ENCODE data around the gene IP6K1.

IP6K1 gene

GRCh38 chr3:49775538-49775937 lies 10.8 kb downstream of the IP6K1 start:
- TF ChIP-seq, protein P1, sequence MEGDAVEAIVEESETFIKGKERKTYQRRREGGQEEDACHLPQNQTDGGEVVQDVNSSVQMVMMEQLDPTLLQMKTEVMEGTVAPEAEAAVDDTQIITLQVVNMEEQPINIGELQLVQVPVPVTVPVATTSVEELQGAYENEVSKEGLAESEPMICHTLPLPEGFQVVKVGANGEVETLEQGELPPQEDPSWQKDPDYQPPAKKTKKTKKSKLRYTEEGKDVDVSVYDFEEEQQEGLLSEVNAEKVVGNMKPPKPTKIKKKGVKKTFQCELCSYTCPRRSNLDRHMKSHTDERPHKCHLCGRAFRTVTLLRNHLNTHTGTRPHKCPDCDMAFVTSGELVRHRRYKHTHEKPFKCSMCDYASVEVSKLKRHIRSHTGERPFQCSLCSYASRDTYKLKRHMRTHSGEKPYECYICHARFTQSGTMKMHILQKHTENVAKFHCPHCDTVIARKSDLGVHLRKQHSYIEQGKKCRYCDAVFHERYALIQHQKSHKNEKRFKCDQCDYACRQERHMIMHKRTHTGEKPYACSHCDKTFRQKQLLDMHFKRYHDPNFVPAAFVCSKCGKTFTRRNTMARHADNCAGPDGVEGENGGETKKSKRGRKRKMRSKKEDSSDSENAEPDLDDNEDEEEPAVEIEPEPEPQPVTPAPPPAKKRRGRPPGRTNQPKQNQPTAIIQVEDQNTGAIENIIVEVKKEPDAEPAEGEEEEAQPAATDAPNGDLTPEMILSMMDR (IDR thresholded peaks at IDR 0.05; ENCODE audit: low read depth, low read length) = no peak
- no peak overlapping the region for H3K4me3 ChIP-seq (ENCODE audit: low read depth, low read length)
- DNase-seq (ENCODE audit: low read depth, low spot score) = no peak
- in situ Hi-C loops (cut with HindIII; ENCODE audit: low sequenced_read_pairs) = no loop called here

- in situ Hi-C loops (cut with HindIII; ENCODE audit: low sequenced_read_pairs) = no loop called here
- no peak overlapping the region for H3K4me3 ChIP-seq (ENCODE audit: low read depth, low read length)
- TF ChIP-seq, protein P1 (IDR thresholded peaks at IDR 0.05; ENCODE audit: low read depth, low read length) = no peak
- DNase-seq (ENCODE audit: low read depth, low spot score) = no peak
These were observed 13.6 kb downstream of the IP6K1 start for GRCh38 chr3:49772703-49773102.

DNA sequence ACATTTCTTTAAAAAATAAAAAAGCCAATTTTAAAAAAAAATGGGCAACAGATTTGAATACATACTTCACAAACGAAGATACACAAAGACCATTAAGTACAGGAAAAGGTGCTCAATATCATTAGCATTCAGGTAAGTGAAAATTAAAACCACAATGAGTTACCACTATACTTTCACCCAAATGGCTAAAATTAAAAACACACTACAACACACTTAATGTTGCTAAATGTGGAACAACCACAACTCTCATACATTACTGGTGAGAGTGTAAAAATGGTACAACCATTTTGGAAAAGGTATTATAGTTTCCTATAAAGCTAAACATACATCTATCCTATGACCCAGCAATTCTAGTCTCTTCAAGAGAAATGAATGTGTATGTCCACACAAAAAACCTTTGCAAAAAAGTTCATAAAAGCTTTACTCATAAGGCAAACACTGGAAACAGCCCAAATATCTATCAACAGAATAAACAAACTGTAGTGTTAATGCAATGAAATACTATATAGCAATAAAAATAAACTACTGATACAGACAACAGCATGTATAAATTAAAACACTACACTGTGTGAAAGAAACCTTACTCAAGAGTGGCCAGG lies 14.9 kb downstream of the IP6K1 start:
- in situ Hi-C loops (cut with HindIII; ENCODE audit: low sequenced_read_pairs) = no loop called here
- DNase-seq (ENCODE audit: low read depth, low spot score) = no peak
- TF ChIP-seq, protein P1 (IDR thresholded peaks at IDR 0.05; ENCODE audit: low read depth, low read length) = no peak
- H3K4me3 ChIP-seq (ENCODE audit: low read depth, low read length) = no peak overlapping the region

GRCh38 chr3:49769926-49770325 lies 16.4 kb downstream of the IP6K1 start:
- in situ Hi-C loops (cut with HindIII; ENCODE audit: low sequenced_read_pairs) = no loop called here
- H3K4me3 ChIP-seq (ENCODE audit: low read depth, low read length) = no peak overlapping the region
- no peak for DNase-seq (ENCODE audit: low read depth, low spot score)
- TF ChIP-seq, protein P1 (IDR thresholded peaks at IDR 0.05; ENCODE audit: low read depth, low read length) = no peak

DNA sequence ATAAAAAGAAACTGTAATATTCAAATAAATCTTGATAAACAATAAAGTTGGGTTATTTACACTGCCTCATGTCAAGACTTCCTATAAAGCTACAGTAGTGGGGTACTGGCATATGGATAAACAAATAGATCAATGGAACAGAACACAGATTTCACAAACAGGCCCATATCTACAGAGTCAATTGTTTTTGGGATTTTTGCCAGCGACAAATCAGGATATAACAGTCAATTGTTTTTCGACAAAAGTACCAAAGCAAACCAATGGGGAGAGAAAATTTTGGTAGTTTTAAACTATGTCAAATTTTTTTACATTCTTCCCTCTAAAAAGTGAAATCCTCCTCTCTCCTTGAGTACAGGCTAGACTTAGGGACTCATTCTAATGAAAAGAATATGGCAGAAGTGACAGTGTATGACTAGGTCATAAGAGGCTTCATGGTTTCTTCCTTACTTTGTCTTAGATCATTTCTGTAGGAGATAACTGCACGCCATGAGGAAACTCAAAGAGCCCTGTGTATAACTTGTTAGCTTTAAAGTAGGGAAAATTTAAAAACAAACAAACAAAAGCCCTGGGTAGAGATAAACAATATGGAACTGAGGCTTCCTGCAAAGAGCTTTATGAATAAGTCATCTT lies 16.9 kb downstream of the IP6K1 start:
- no peak overlapping the region for H3K4me3 ChIP-seq (ENCODE audit: low read depth, low read length)
- DNase-seq (ENCODE audit: low read depth, low spot score) = no peak
- in situ Hi-C loops (cut with HindIII; ENCODE audit: low sequenced_read_pairs) = no loop called here
- TF ChIP-seq, protein P1 (IDR thresholded peaks at IDR 0.05; ENCODE audit: low read depth, low read length) = no peak

GRCh38 chr3:49763981-49764380 lies 22.4 kb downstream of the IP6K1 start:
- TF ChIP-seq, protein P1 (IDR thresholded peaks at IDR 0.05; ENCODE audit: low read depth, low read length) = no peak
- no peak overlapping the region for H3K4me3 ChIP-seq (ENCODE audit: low read depth, low read length)
- DNase-seq (ENCODE audit: low read depth, low spot score) = no peak
- in situ Hi-C loops (cut with HindIII; ENCODE audit: low sequenced_read_pairs) = no loop called here

Data from astrocyte of the spinal cord (primary cell).